ENCODE results near the gene MAML3.

Gene MAML3

GRCh38 chr4:139814323-139815015 lies 339.5 kb downstream of the MAML3 start:
- no peak for DNase-seq (ENCODE audit: low read depth)
- TF ChIP-seq CTCF (IDR thresholded peaks at IDR 0.05; ENCODE audit: low read depth, low read length, missing control alignments) = no peak
- no peak overlapping the region for H3K4me3 ChIP-seq (ENCODE audit: low read depth, low read length)

GRCh38 chr4:139813881-139814280 lies 340.1 kb downstream of the MAML3 start:
- H3K4me3 ChIP-seq (ENCODE audit: low read depth, low read length) = no peak overlapping the region
- TF ChIP-seq CTCF (IDR thresholded peaks at IDR 0.05; ENCODE audit: low read depth, low read length, missing control alignments) = no peak
- no peak for DNase-seq (ENCODE audit: low read depth)

- DNase-seq (ENCODE audit: low read depth) = no peak
- TF ChIP-seq CTCF (IDR thresholded peaks at IDR 0.05; ENCODE audit: low read depth, low read length, missing control alignments) = no peak
- no peak overlapping the region for H3K4me3 ChIP-seq (ENCODE audit: low read depth, low read length)
Observed at GRCh38 chr4:139810710-139811109, 343.3 kb downstream of the MAML3 start.

GRCh38 chr4:139809757-139810140 lies 344.2 kb downstream of the MAML3 start:
- TF ChIP-seq CTCF (IDR thresholded peaks at IDR 0.05; ENCODE audit: low read depth, low read length, missing control alignments) = no peak
- DNase-seq (ENCODE audit: low read depth) = no peak

GRCh38 chr4:139808808-139809756 lies 344.9 kb downstream of the MAML3 start:
- no peak overlapping the region for H3K4me3 ChIP-seq (ENCODE audit: low read depth, low read length)
- TF ChIP-seq CTCF (IDR thresholded peaks at IDR 0.05; ENCODE audit: low read depth, low read length, missing control alignments) = no peak
- DNase-seq (ENCODE audit: low read depth) = no peak

More at GRCh38 chr4:139809757-139810140, 344.2 kb downstream of the MAML3 start:
- no peak overlapping the region for H3K4me3 ChIP-seq (ENCODE audit: low read depth, low read length)

- no peak for DNase-seq (ENCODE audit: low read depth)
- no peak for TF ChIP-seq CTCF (IDR thresholded peaks at IDR 0.05; ENCODE audit: low read depth, low read length, missing control alignments)
- H3K4me3 ChIP-seq (ENCODE audit: low read depth, low read length) = no peak overlapping the region
Observed at GRCh38 chr4:139808381-139808807, 345.6 kb downstream of the MAML3 start.
